Tibial nerve (tissue), 4 donors: Measurements from ENCODE around the gene HOXB7. TPM values are rescaled to one million over a fixed set of nuclear protein-coding genes. Genes with fewer than 3 reads are reported as not detected.

Source experiments
- DNase-seq, 2 donors: peaks; one replicate each; pipeline ENCODE4 v3.0.0-alpha.2; 2019; ENCODE audit warnings: low spot score in 2 of 2
- H3K27ac ChIP-seq, 4 donors: fragments of 200-600 bp; sonication (generic) in 3 of 4; one replicate each; pipeline ENCODE4 v1.5.1; 2017 to 2019; ENCODE audit warnings: mild to moderate bottlenecking in 1 of 4
- H3K27me3 ChIP-seq, 2 donors: fragments of 200-600 bp; sonication (generic) in 1 of 2; one replicate each; pipeline versions ENCODE4 v1.5.1 to v1.6.0; 2017 to 2019
- H3K36me3 ChIP-seq, 3 donors: fragments of 200-600 bp; sonication (generic); one replicate each; pipeline ENCODE4 v1.5.1; 2018 to 2019
- H3K4me1 ChIP-seq, 4 donors: fragments of 200-600 bp; sonication (generic) in 3 of 4; one replicate each; pipeline ENCODE4 v1.5.1; 2017 to 2019
- H3K4me3 ChIP-seq, 4 donors: fragments of 200-600 bp; sonication (generic) in 3 of 4; one replicate each; pipeline ENCODE4 v1.5.1; 2017 to 2019; ENCODE audit warnings: mild to moderate bottlenecking in 1 of 4, moderate library complexity in 1 of 4
- H3K9me3 ChIP-seq, 4 donors: fragments of 200-600 bp; sonication (generic) in 3 of 4; one replicate each; pipeline ENCODE4 v1.5.1; 2017 to 2019
- CTCF ChIP-seq, 5 experiments: fragments of 200-600 bp in 3 of 5; fragments of 450-650 bp in 2 of 5; sonication (generic) in 3 of 5; IDR thresholded peaks; one replicate each; pipeline ENCODE4 v1.5.1; 2016 to 2019; ENCODE audit warnings: antibody characterized with exemption in 5 of 5, mild to moderate bottlenecking in 3 of 5, moderate library complexity in 2 of 5
- EP300 ChIP-seq, 2 donors: sonication (generic); formaldehyde crosslinking; IDR thresholded peaks; one replicate each; pipeline ENCODE4 v1.6.1; 2017; ENCODE audit warnings: antibody characterized with exemption in 2 of 2, mild to moderate bottlenecking in 1 of 2
- POLR2A ChIP-seq, 2 donors: fragments of 450-650 bp; IDR thresholded peaks; one replicate each; pipeline ENCODE4 v1.6.1; 2017; ENCODE audit warnings: antibody characterized with exemption in 2 of 2, mild to moderate bottlenecking in 2 of 2, moderate library complexity in 2 of 2
- WGBS, 2 donors: methylation state at CpG; one replicate each; pipeline ENCODE4 v1.1.5; 2018; 5-methylcytosine and 5-hydroxymethylcytosine counted together
- total RNA-seq, 4 donors: library from RNA; depleted of rRNA; stranded (reverse); fragments of >200 nt; gene quantifications; one replicate each; pipeline ENCODE4 v1.1.0, GENCODE V29; 2016

Gene HOXB7
- total RNA-seq, 4 donors from 2014 or later, result 1.8 to 4.0 (median 2.3) TPM

GRCh38 chr17:48618256-48618896, 7.6 kb upstream of the HOXB7 start:
- no peak for TF ChIP-seq POLR2A (IDR thresholded peaks at IDR 0.05)
- TF ChIP-seq EP300 (IDR thresholded peaks at IDR 0.05), result peak in 1 of 2 donors; percentile 21
- TF ChIP-seq CTCF (IDR thresholded peaks at IDR 0.05), result peak; percentile 91 to 97 (median 95)
- DNase-seq, result peak; percentile 83 to 86
- peak overlapping the region in 1 of 4 donors; percentile 30 for H3K4me3 ChIP-seq
- H3K4me1 ChIP-seq, result peaks cover 0 to 40% (median 5%) of the 10 kb centered on the region in 4 donors
- no peaks in the 10 kb centered on the region for H3K36me3 ChIP-seq
- 11 to 13% methylated on average over 25 of the region's 25 CpGs for WGBS, 2 donors
- no peak overlapping the region for H3K27ac ChIP-seq
- H3K27me3 ChIP-seq, result peaks cover 0 to 100% of the 10 kb centered on the region in 2 donors
- no peaks in the 10 kb centered on the region for H3K9me3 ChIP-seq

GRCh38 chr17:48617471-48618255, 6.8 kb upstream of the HOXB7 start:
- no peak for DNase-seq
- no peak overlapping the region for H3K4me3 ChIP-seq
- 19 to 27% methylated on average over 42 to 43 of the region's 43 CpGs for WGBS, 2 donors
- H3K27ac ChIP-seq, result no peak overlapping the region
- no peaks in the 10 kb centered on the region for H3K36me3 ChIP-seq
- H3K4me1 ChIP-seq, result peaks cover 0 to 45% (median 9%) of the 10 kb centered on the region in 4 donors
- H3K27me3 ChIP-seq, result peaks cover 0 to 98% of the 10 kb centered on the region in 2 donors
- no peaks in the 10 kb centered on the region for H3K9me3 ChIP-seq
- TF ChIP-seq CTCF (IDR thresholded peaks at IDR 0.05) (no peak), EP300 (IDR thresholded peaks at IDR 0.05) (no peak), POLR2A (IDR thresholded peaks at IDR 0.05) (no peak)

- 49 to 52% methylated on average over 15 of the region's 15 CpGs for WGBS, 2 donors
- Histone ChIP-seq H3K27me3 (peaks cover 2 to 98% of the 10 kb centered on the region in 2 donors), H3K36me3 (no peaks in the 10 kb centered on the region), H3K27ac (no peak overlapping the region), H3K4me3 (no peak overlapping the region), H3K4me1 (peaks cover 0 to 53% (median 13%) of the 10 kb centered on the region in 4 donors), H3K9me3 (no peaks in the 10 kb centered on the region)
- no peak for TF ChIP-seq EP300 (IDR thresholded peaks at IDR 0.05)
- TF ChIP-seq CTCF (IDR thresholded peaks at IDR 0.05), result no peak
- no peak for TF ChIP-seq POLR2A (IDR thresholded peaks at IDR 0.05)
- no peak for DNase-seq
Observed at GRCh38 chr17:48616717-48617470, 6.1 kb upstream of the HOXB7 start.

DNA sequence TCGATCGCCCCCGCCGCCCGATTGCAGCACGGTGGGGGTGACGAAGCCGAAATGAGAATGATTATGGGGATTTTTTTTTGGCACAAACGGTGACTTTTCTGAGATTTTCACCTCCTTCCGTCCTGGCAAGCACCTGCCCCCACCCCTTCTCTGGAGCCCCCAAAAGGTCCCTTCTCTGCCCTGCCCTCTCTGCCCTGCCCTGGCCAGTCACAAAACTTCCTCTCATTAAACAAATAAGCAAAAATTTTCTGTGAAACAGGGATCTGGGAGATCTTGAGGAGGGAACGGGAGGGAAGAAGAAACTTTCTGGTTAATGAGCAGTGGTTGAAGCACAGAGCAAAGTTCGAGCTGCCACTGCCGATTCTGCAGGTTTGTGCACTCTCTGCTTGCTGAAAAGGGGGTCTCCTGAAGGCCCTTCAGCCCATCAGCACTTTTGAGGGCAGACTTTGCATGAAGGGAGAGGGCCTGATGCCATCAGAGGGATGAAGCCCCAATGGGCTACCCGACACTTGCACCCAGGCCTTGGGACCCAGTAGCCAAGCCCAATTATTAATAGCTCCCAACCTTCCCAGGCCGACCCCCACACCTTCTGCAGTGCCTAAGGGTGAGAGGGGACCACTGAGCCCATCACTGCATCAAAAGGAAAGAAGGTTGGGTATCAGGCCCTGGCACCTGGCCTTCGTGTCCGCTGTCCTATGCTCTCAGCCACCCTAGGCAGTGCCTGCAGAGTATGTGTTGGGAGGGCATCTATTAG, 5.3 kb upstream of the HOXB7 start:
- H3K27ac ChIP-seq, result no peak overlapping the region
- TF ChIP-seq CTCF (IDR thresholded peaks at IDR 0.05) (no peak), POLR2A (IDR thresholded peaks at IDR 0.05) (no peak), EP300 (IDR thresholded peaks at IDR 0.05) (no peak)
- WGBS, 2 donors, result 32 to 42% methylated on average over 16 to 17 of the region's 17 CpGs
- no peak overlapping the region for H3K4me3 ChIP-seq
- peaks cover 5 to 98% of the 10 kb centered on the region in 2 donors for H3K27me3 ChIP-seq
- H3K4me1 ChIP-seq, result peaks cover 0 to 61% (median 16%) of the 10 kb centered on the region in 4 donors
- H3K9me3 ChIP-seq, result no peaks in the 10 kb centered on the region
- no peaks in the 10 kb centered on the region for H3K36me3 ChIP-seq
- no peak for DNase-seq
